DND-41 (cell line): ENCODE results near the gene DLGAP4.

ENCODE experiments used
- CTCF ChIP-seq: IDR thresholded peaks from 2 replicates; pipeline ENCODE4 v1.5.1; 2012; ENCODE audit warnings: borderline replicate concordance, low read length, moderate library complexity, mild to moderate bottlenecking; ENCODE audit not compliant: poor library complexity, severe bottlenecking; ENCODE audit errors: extremely low read depth
- EZH2 ChIP-seq: IDR thresholded peaks from 3 replicates; pipeline ENCODE4 v1.6.1; 2012; ENCODE audit warnings: borderline replicate concordance, low read depth, mild to moderate bottlenecking, moderate library complexity, low read length, inconsistent platforms; ENCODE audit not compliant: severe bottlenecking

- TF ChIP-seq CTCF (no peak), EZH2 (no peak)
Observed at GRCh38 chr20:36490191-36490590, 184.1 kb downstream of the DLGAP4 start.
